Gastroesophageal sphincter (tissue), 4 donors: ENCODE data around the gene COL7A1. TPM values are rescaled to one million over a fixed set of nuclear protein-coding genes. Genes with fewer than 3 reads are reported as not detected.

Experiments
- ATAC-seq: fragments of 150-250 bp; one replicate; pipeline ENCODE4 v1.9.1; 2016; ENCODE audit warnings: mild to moderate bottlenecking, moderate library complexity
- H3K27ac ChIP-seq, 4 donors: fragments of 200-600 bp; sonication (generic) in 3 of 4; 1 replicate in 3 of 4; 2 replicates in 1 of 4; pipeline ENCODE4 v1.5.1; 2016 to 2019
- H3K27me3 ChIP-seq: fragments of 200-600 bp; sonication (generic); one replicate; pipeline ENCODE4 v1.5.1; 2019
- H3K36me3 ChIP-seq, 2 donors: fragments of 200-600 bp; sonication (generic); one replicate each; pipeline ENCODE4 v1.5.1; 2019; ENCODE audit warnings: control low read depth in 1 of 2
- H3K4me1 ChIP-seq, 3 donors: fragments of 200-600 bp; sonication (generic); 1 replicate in 2 of 3; 2 replicates in 1 of 3; pipeline ENCODE4 v1.5.1; 2016 to 2019; ENCODE audit warnings: control low read depth in 2 of 3
- H3K4me3 ChIP-seq, 2 donors: fragments of 200-600 bp; sonication (generic); one replicate each; pipeline ENCODE4 v1.5.1; 2019; ENCODE audit warnings: mild to moderate bottlenecking in 1 of 2, moderate library complexity in 1 of 2
- H3K9me3 ChIP-seq, 3 donors: fragments of 200-600 bp; sonication (generic); one replicate each; pipeline ENCODE4 v1.5.1; 2017 to 2019; ENCODE audit warnings: control low read depth in 2 of 3
- EP300 ChIP-seq: sonication (generic); formaldehyde crosslinking; IDR thresholded peaks from one replicate; pipeline ENCODE4 v1.6.1; 2017; ENCODE audit warnings: antibody characterized with exemption, mild to moderate bottlenecking
- POLR2A ChIP-seq, 2 donors: fragments of 450-650 bp; IDR thresholded peaks; one replicate each; pipeline ENCODE4 v1.6.1; 2017; ENCODE audit warnings: antibody characterized with exemption in 2 of 2, mild to moderate bottlenecking in 2 of 2, moderate library complexity in 1 of 2
- POLR2AphosphoS5 ChIP-seq: sonication (generic); formaldehyde crosslinking; IDR thresholded peaks from one replicate; pipeline ENCODE4 v1.6.1; 2017; ENCODE audit warnings: antibody characterized with exemption
- WGBS, 2 donors: methylation state at CpG; one replicate each; pipeline ENCODE4 v1.1.5; 2018; ENCODE audit warnings: low coverage in 1 of 2; 5-methylcytosine and 5-hydroxymethylcytosine counted together
- total RNA-seq, 4 donors: library from RNA; depleted of rRNA; stranded (reverse); fragments of >200 nt; gene quantifications; one replicate each; pipeline ENCODE4 v1.1.0, GENCODE V29; 2016
- TF ChIP-seq, protein P1 (sequence below), 4 experiments: fragments of 200-600 bp in 2 of 4; fragments of 450-650 bp in 2 of 4; sonication (generic) in 1 of 4; IDR thresholded peaks; one replicate each; pipeline ENCODE4 v1.5.1; 2017 to 2019; ENCODE audit warnings: antibody characterized with exemption in 4 of 4, mild to moderate bottlenecking in 2 of 4, moderate library complexity in 2 of 4

COL7A1 gene
- total RNA-seq, 4 donors from 2014 or later: 1.7 to 3.9 (median 1.9) TPM

GRCh38 chr3:48601622-48601994 lies 6.5 kb upstream of the COL7A1 start:
- H3K27ac ChIP-seq: peak overlapping the region in 1 of 4 donors; percentile 4
- peaks cover 0 to 94% of the 10 kb centered on the region in 2 donors for H3K36me3 ChIP-seq
- peaks cover 0 to 33% (median 20%) of the 10 kb centered on the region in 3 donors for H3K4me1 ChIP-seq

GRCh38 chr3:48600711-48601621 lies 5.8 kb upstream of the COL7A1 start:
- H3K4me3 ChIP-seq: no peak overlapping the region
- H3K27me3 ChIP-seq: no peaks in the 10 kb centered on the region
- H3K27ac ChIP-seq: peak overlapping the region in 2 of 4 donors; percentile 20 to 83
- WGBS, 2 donors: 92% methylated on average over 11 of the region's 19 CpGs; no CpG with 5 or more reads in 1 of the 2 donors
- no peak for ATAC-seq
- H3K4me1 ChIP-seq: peaks cover 0 to 29% (median 20%) of the 10 kb centered on the region in 3 donors
- peaks cover 0 to 88% of the 10 kb centered on the region in 2 donors for H3K36me3 ChIP-seq
- no peaks in the 10 kb centered on the region for H3K9me3 ChIP-seq
- TF ChIP-seq, protein P1, sequence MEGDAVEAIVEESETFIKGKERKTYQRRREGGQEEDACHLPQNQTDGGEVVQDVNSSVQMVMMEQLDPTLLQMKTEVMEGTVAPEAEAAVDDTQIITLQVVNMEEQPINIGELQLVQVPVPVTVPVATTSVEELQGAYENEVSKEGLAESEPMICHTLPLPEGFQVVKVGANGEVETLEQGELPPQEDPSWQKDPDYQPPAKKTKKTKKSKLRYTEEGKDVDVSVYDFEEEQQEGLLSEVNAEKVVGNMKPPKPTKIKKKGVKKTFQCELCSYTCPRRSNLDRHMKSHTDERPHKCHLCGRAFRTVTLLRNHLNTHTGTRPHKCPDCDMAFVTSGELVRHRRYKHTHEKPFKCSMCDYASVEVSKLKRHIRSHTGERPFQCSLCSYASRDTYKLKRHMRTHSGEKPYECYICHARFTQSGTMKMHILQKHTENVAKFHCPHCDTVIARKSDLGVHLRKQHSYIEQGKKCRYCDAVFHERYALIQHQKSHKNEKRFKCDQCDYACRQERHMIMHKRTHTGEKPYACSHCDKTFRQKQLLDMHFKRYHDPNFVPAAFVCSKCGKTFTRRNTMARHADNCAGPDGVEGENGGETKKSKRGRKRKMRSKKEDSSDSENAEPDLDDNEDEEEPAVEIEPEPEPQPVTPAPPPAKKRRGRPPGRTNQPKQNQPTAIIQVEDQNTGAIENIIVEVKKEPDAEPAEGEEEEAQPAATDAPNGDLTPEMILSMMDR (IDR thresholded peaks at IDR 0.05): no peak
- TF ChIP-seq POLR2A (IDR thresholded peaks at IDR 0.05): no peak
- no peak for TF ChIP-seq EP300
- no peak for TF ChIP-seq POLR2AphosphoS5

More at GRCh38 chr3:48601622-48601994, 6.5 kb upstream of the COL7A1 start:
- Histone ChIP-seq H3K4me3 (no peak overlapping the region), H3K27me3 (no peaks in the 10 kb centered on the region), H3K9me3 (no peaks in the 10 kb centered on the region)
- no peak for TF ChIP-seq EP300
- TF ChIP-seq, protein P1 (IDR thresholded peaks at IDR 0.05): no peak
- TF ChIP-seq POLR2AphosphoS5: no peak
- TF ChIP-seq POLR2A (IDR thresholded peaks at IDR 0.05): no peak
- no peak for ATAC-seq
- 20 to 42% methylated on average over 1 to 2 of the region's 2 CpGs for WGBS, 2 donors

DNA sequence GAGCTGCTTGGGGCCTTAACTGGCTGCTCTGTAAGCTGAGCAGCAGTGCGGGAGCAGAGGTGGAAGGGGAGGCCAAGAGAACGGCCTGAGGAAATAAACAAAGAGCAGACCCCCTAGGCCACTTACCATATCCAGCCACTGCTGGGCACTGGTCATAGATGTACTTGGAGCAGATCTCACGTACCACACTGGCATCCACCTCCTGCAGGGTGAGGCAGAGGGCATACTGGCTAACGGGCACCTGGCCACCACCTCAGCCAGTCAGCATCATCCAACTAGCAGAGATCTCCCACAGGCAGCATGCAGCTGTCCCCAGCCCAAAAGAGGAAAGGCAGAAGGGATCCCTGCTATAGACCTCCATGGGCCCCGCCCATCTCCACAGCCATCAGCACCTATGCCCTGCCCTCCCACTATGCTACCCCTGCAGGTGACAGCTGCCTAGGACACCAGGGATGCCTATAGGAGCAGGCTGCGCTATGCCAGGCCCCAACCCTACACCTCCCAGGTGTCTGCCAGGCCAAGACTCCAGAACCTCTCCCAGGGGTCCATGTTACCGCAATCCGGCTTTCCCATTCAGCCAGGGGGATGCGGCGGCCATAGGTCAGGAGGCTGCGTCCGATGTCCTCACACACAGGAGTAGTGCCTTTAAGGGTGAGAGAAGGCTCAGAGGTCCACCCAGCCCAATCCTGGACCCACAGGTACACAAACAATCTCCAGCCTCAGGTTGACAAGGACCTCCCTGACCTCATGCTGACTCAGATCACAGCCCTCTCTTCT lies 4.6 kb upstream of the COL7A1 start:
- H3K36me3 ChIP-seq: peaks cover 0 to 75% of the 10 kb centered on the region in 2 donors
- no peaks in the 10 kb centered on the region for H3K9me3 ChIP-seq
- no peak overlapping the region for H3K4me3 ChIP-seq
- H3K27ac ChIP-seq: peak overlapping the region in 3 of 4 donors; percentile 74 to 89 (median 83)
- H3K4me1 ChIP-seq: peaks cover 0 to 35% (median 30%) of the 10 kb centered on the region in 3 donors
- 100% methylated on average over 1 of the region's 12 CpGs; no CpG with 5 or more reads in 1 of the 2 donors for WGBS, 2 donors
- peaks cover 7% of the 10 kb centered on the region for H3K27me3 ChIP-seq
- ATAC-seq: no peak
- no peak for TF ChIP-seq EP300
- TF ChIP-seq, protein P1 (IDR thresholded peaks at IDR 0.05): no peak
- TF ChIP-seq POLR2AphosphoS5: no peak
- no peak for TF ChIP-seq POLR2A (IDR thresholded peaks at IDR 0.05)

GRCh38 chr3:48599077-48599501 lies 4.0 kb upstream of the COL7A1 start:
- peaks cover 0 to 69% of the 10 kb centered on the region in 2 donors for H3K36me3 ChIP-seq
- peaks cover 0 to 41% (median 32%) of the 10 kb centered on the region in 3 donors for H3K4me1 ChIP-seq
- peaks cover 13% of the 10 kb centered on the region for H3K27me3 ChIP-seq
- WGBS, 2 donors: 40 to 44% methylated on average over 4 of the region's 11 CpGs
- no peak overlapping the region for H3K4me3 ChIP-seq
- no peak for ATAC-seq
- no peak for TF ChIP-seq EP300
- TF ChIP-seq, protein P1 (IDR thresholded peaks at IDR 0.05): peak in 1 of 4 experiments; percentile 4
- no peak for TF ChIP-seq POLR2AphosphoS5
- H3K27ac ChIP-seq: peak overlapping the region in 3 of 4 donors; percentile 74 to 89 (median 83)
- H3K9me3 ChIP-seq: no peaks in the 10 kb centered on the region
